ENCODE data around the gene PITPNC1.
"Not testable (repeated sequence)": the region's sequence is repeated elsewhere in the genome, so short reads cannot be mapped to it uniquely, and the experiment has no call there.

GRCh38 chr17:67388536-67388935 lies 11.5 kb downstream of the PITPNC1 start:
- TF ChIP-seq, protein P1, sequence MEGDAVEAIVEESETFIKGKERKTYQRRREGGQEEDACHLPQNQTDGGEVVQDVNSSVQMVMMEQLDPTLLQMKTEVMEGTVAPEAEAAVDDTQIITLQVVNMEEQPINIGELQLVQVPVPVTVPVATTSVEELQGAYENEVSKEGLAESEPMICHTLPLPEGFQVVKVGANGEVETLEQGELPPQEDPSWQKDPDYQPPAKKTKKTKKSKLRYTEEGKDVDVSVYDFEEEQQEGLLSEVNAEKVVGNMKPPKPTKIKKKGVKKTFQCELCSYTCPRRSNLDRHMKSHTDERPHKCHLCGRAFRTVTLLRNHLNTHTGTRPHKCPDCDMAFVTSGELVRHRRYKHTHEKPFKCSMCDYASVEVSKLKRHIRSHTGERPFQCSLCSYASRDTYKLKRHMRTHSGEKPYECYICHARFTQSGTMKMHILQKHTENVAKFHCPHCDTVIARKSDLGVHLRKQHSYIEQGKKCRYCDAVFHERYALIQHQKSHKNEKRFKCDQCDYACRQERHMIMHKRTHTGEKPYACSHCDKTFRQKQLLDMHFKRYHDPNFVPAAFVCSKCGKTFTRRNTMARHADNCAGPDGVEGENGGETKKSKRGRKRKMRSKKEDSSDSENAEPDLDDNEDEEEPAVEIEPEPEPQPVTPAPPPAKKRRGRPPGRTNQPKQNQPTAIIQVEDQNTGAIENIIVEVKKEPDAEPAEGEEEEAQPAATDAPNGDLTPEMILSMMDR (IDR thresholded peaks at IDR 0.05) = not testable (repeated sequence)
- TF ChIP-seq POLR2A (IDR thresholded peaks at IDR 0.05) = not testable (repeated sequence)

All from Peyer's patch (tissue), 4 donors.